Endothelial cell of hepatic sinusoid (primary cell): ENCODE data around the gene SNAP23.

Experiments
- in situ Hi-C: cut with HindIII; loops from 2 replicates; pipeline ENCODE4 v1.10.0; 2017; ENCODE audit warnings: low sequenced_read_pairs

The SNAP23 gene

GRCh38 chr15:42495361-42496212, at the start of gene SNAP23:
Gene SNAP23 (plus strand): TSS chr15:42495634. CDS start chr15:42511847, 16,213 bp downstream.
- in situ Hi-C loops = loop anchor here (5.0 kb wide), 1 partner anchor 92 kb away; no protein-coding TSS in a partner anchor

GRCh38 chr15:42447599-42447998, 47.8 kb upstream of the SNAP23 start:
- in situ Hi-C loops = no loop called here

- in situ Hi-C loops = no loop called here
Observed at GRCh38 chr15:42448281-42448680, 47.2 kb upstream of the SNAP23 start.

GRCh38 chr15:42449770-42450424, 45.5 kb upstream of the SNAP23 start:
- in situ Hi-C loops = no loop called here

- in situ Hi-C loops = no loop called here
Observed at GRCh38 chr15:42450425-42450790, 45.0 kb upstream of the SNAP23 start.

- in situ Hi-C loops = no loop called here
Observed at GRCh38 chr15:42453826-42454225, 41.6 kb upstream of the SNAP23 start.

- in situ Hi-C loops = no loop called here
Observed at GRCh38 chr15:42456531-42456930, 38.9 kb upstream of the SNAP23 start.

GRCh38 chr15:42456971-42457370, 38.5 kb upstream of the SNAP23 start:
- in situ Hi-C loops = no loop called here

GRCh38 chr15:42457445-42458442, 37.7 kb upstream of the SNAP23 start:
- in situ Hi-C loops = no loop called here

GRCh38 chr15:42461261-42461660, 34.2 kb upstream of the SNAP23 start:
- in situ Hi-C loops = no loop called here

GRCh38 chr15:42465520-42466259, 29.7 kb upstream of the SNAP23 start:
- in situ Hi-C loops = no loop called here

GRCh38 chr15:42471002-42471401, 24.4 kb upstream of the SNAP23 start:
- in situ Hi-C loops = no loop called here

GRCh38 chr15:42474827-42475226, 20.6 kb upstream of the SNAP23 start:
- in situ Hi-C loops = no loop called here

- in situ Hi-C loops = no loop called here
Observed at GRCh38 chr15:42482701-42483100, 12.7 kb upstream of the SNAP23 start.

- in situ Hi-C loops = no loop called here
Observed at GRCh38 chr15:42483677-42484076, 11.8 kb upstream of the SNAP23 start.

GRCh38 chr15:42490291-42490670, 5.2 kb upstream of the SNAP23 start:
- in situ Hi-C loops = no loop called here

GRCh38 chr15:42490671-42491538, 4.5 kb upstream of the SNAP23 start, which contains the start of gene ZNF106:
Gene ZNF106 (minus strand): TSS chr15:42491141. CDS start chr15:42472289, 18,852 bp downstream.
- in situ Hi-C loops = no loop called here

- in situ Hi-C loops = no loop called here
Observed at GRCh38 chr15:42491539-42492225, 3.8 kb upstream of the SNAP23 start.

GRCh38 chr15:42493679-42494078, 1.8 kb upstream of the SNAP23 start:
- in situ Hi-C loops = no loop called here
